PFSK-1 (cell line): ENCODE results near the gene DDX25.

ENCODE experiments used
- FOXP2 ChIP-seq: optimal IDR thresholded peaks from 2 replicates; pipeline ENCODE3; 2011; ENCODE audit warnings: borderline replicate concordance, control low read depth, inconsistent platforms; ENCODE audit not compliant: insufficient read depth; ENCODE audit errors: extremely low read length, extremely low read depth
- POLR2AphosphoS5 ChIP-seq: IDR thresholded peaks from 2 replicates; pipeline ENCODE4 v1.6.1; 2012; ENCODE audit warnings: low read depth, mild to moderate bottlenecking, control low read depth, low read length, moderate library complexity
- REST ChIP-seq, 2 experiments: IDR thresholded peaks; 2 replicates each; pipeline versions ENCODE4 v1.6.1 to v1.8.0; 2011 to 2012; ENCODE audit warnings: low read depth in 2 of 2, low read length in 2 of 2, control low read depth in 1 of 2, inconsistent platforms in 1 of 2, mild to moderate bottlenecking in 1 of 2, moderate library complexity in 1 of 2; ENCODE audit not compliant: insufficient read depth in 1 of 2
- SIN3A ChIP-seq: IDR thresholded peaks from 2 replicates; pipeline ENCODE4 v1.6.1; 2012; ENCODE audit warnings: mild to moderate bottlenecking, low read length, moderate library complexity, borderline replicate concordance; ENCODE audit not compliant: insufficient read depth
- TAF1 ChIP-seq: IDR thresholded peaks from 2 replicates; pipeline ENCODE4 v1.6.1; 2012; ENCODE audit warnings: low read length, control low read depth, borderline replicate concordance; ENCODE audit not compliant: insufficient read depth

Gene DDX25

GRCh38 chr11:125954123-125954944 is 50.0 kb downstream of the DDX25 start:
- TF ChIP-seq SIN3A (no peak), TAF1 (no peak), REST (IDR thresholded peaks at IDR 0.05; ENCODE audit: insufficient read depth in 1 of 2, low read depth in 2 of 2, low read length in 2 of 2) (no peak), POLR2AphosphoS5 (no peak), FOXP2 (no peak)

GRCh38 chr11:125954945-125955640 is 50.8 kb downstream of the DDX25 start:
- TF ChIP-seq SIN3A (no peak), FOXP2 (no peak), POLR2AphosphoS5 (no peak), TAF1 (no peak), REST (IDR thresholded peaks at IDR 0.05; ENCODE audit: insufficient read depth in 1 of 2, low read depth in 2 of 2, low read length in 2 of 2) (no peak)

GRCh38 chr11:125955856-125956255 is 51.5 kb downstream of the DDX25 start:
- TF ChIP-seq TAF1 (no peak), SIN3A (no peak), POLR2AphosphoS5 (no peak), REST (IDR thresholded peaks at IDR 0.05; ENCODE audit: insufficient read depth in 1 of 2, low read depth in 2 of 2, low read length in 2 of 2) (no peak), FOXP2 (no peak)

- no peak for TF ChIP-seq REST (IDR thresholded peaks at IDR 0.05; ENCODE audit: insufficient read depth in 1 of 2, low read depth in 2 of 2, low read length in 2 of 2)
- no peak for TF ChIP-seq POLR2AphosphoS5
- TF ChIP-seq SIN3A: no peak
- TF ChIP-seq FOXP2: no peak
- TF ChIP-seq TAF1: no peak
These were observed 52.3 kb downstream of the DDX25 start for GRCh38 chr11:125956391-125957134.
